Measurements from ENCODE around the gene BAHCC1. TPM values are rescaled to one million over a fixed set of nuclear protein-coding genes. Genes with fewer than 3 reads are reported as not detected.
"Not testable (repeated sequence)": the region's sequence is repeated elsewhere in the genome, so short reads cannot be mapped to it uniquely, and the experiment has no call there.

The BAHCC1 gene
- total RNA-seq, 1 donor from 2014 or later, result 0.91 TPM

DNA sequence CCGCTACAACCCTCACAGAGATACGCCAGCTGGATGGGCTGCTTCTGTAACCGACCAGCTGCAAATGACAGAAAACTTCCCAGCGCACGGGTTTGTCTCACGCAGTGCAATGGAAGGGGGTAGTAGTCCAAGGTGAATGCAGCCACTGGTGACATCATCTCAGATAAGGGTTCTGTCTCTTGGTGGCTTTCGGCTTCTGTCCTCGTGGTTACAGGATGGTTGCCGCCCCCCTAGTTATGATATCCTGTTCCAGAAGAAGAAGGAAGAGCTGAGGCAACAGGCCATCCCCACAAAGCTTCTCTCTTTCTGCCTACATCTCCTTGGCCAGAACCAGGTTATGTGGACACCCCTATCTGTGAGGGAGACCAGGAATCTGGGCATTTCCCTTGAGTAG is 40.3 kb upstream of the BAHCC1 start:
- Mint-ChIP-seq H3K27ac (no peak overlapping the region), H3K9me3 (no peaks in the 10 kb centered on the region), H3K4me3 (ENCODE audit: low read depth) (no peak overlapping the region), H3K4me1 (ENCODE audit: low read depth) (peaks cover 7% of the 10 kb centered on the region), H3K36me3 (ENCODE audit: low read depth) (no peaks in the 10 kb centered on the region), H3K27me3 (ENCODE audit: low read depth) (peaks cover 11% of the 10 kb centered on the region)
- DNase-seq (ENCODE audit: low spot score), result no peak
- intact Hi-C loops (cut with micrococcal nuclease), result no loop called here

DNA sequence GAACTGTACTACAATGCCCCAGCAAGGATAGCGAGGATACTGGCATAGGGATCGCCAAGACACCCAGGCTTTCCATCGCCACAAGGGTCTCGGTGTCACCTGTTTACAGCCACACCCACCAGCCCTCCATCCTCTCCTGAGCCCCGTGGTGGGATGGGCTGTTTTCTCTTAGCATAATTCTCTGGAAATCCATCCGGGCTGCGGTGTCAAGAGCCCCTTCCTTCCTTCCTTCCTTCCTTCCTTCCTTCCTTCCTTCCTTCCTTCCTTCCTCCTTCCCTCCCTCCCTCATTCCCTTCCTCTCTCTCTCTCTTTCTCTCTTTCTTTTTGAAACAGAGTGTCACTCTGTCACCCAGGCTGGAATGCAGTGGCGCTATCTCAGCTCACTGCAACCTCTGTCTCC is 36.0 kb upstream of the BAHCC1 start:
- peaks cover 7% of the 10 kb centered on the region for H3K4me1 Mint-ChIP-seq (ENCODE audit: low read depth)
- DNase-seq (ENCODE audit: low spot score), result no peak
- no peak overlapping the region for H3K27ac Mint-ChIP-seq
- no peak overlapping the region for H3K4me3 Mint-ChIP-seq (ENCODE audit: low read depth)
- no peaks in the 10 kb centered on the region for H3K9me3 Mint-ChIP-seq
- peaks cover 27% of the 10 kb centered on the region for H3K27me3 Mint-ChIP-seq (ENCODE audit: low read depth)
- H3K36me3 Mint-ChIP-seq (ENCODE audit: low read depth), result no peaks in the 10 kb centered on the region
- intact Hi-C loops (cut with micrococcal nuclease), result no loop called here

DNA sequence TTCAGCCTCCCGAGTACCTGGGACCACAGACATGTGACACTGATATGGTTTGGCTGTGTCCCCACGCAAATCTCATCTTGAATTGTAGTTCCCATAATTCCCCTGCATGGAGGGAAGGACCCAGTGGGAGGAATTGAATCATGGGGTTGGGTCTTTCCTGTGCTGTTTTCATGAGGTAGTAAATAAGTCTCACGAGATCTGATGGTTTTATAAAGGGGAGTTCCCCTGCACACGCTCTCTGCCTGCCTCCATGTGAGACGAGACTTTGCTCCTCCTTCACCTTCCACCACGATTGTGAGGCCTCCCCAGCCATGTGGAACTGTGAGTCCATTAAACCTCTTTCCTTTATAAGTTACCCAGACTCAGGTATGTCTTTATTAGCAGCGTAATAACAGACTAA is 33.3 kb upstream of the BAHCC1 start:
- H3K36me3 Mint-ChIP-seq (ENCODE audit: low read depth); intact Hi-C loops (cut with micrococcal nuclease); H3K4me3 Mint-ChIP-seq (ENCODE audit: low read depth); H3K9me3 Mint-ChIP-seq; H3K27ac Mint-ChIP-seq; DNase-seq (ENCODE audit: low spot score): not testable (repeated sequence)
- Mint-ChIP-seq H3K4me1 (ENCODE audit: low read depth) (peaks cover 10% of the 10 kb centered on the region), H3K27me3 (ENCODE audit: low read depth) (peaks cover 43% of the 10 kb centered on the region)

DNA sequence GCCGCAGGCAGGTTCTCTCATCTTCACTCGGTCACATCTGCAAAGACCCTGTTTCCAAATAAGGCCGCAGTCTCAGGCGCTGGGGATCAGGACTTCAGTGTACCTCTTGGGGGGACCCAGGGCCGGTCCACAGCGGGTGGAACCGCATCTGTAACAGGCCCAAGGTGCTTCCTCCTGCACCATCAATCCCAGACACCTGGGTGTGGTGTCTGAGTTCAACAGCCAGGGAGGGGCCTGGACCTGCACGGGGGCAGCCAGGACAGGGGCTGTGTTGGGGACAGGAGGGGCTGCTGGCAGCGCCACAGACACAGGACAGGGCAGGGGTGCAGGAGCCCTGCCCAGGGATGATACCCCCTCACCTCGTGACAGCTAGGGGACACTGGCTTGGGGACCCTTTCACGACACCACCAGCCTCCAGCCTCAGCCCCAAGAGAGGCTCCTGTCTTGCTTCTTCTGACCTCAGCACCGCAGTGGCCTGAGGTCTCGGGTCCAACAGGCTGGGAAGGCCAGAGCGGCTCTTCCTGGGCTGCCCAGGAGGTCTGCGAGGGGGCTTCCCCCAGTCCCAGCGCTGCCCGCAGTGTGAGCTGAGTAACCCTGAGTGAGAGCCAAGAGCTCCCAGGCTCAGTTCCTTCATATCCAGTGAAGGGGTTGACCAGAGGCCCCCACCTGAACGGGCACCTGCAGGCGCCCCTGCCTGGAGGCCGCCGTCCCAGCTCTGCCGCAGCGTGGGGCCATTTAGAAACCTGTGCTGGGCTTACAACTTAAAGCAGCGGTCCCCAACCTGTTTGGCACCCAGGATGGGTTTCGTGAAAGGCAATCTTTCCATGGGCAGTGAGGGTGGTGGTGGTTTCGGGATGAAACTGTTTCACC is 30.7 kb upstream of the BAHCC1 start:
- Mint-ChIP-seq H3K36me3 (ENCODE audit: low read depth) (no peaks in the 10 kb centered on the region), H3K27me3 (ENCODE audit: low read depth) (peaks cover 39% of the 10 kb centered on the region), H3K9me3 (no peaks in the 10 kb centered on the region), H3K4me1 (ENCODE audit: low read depth) (peaks cover 10% of the 10 kb centered on the region), H3K27ac (no peak overlapping the region), H3K4me3 (ENCODE audit: low read depth) (no peak overlapping the region)
- DNase-seq (ENCODE audit: low spot score), result no peak
- intact Hi-C loops (cut with micrococcal nuclease), result no loop called here

DNA sequence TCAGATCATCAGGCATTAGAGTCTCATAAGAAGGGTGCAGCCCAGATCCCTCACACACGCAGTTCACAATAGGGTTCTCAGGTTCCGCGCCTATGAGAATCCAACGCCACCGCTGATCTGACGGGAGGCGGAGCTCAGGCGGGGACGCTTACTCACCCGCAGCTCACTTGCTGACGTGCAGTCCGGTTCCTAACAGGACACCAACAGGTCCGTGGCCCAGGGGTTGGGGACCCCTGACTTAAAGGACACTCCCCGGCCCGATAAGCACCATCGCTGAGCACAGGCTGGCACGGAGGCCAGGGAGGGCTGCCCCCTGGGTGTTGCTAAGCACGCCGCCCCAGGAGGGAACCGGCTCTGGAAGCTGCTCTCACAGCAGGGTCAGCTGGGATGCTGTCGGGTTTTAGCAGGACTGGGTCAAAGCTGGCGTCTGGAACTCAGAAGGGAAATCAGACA is 30.1 kb upstream of the BAHCC1 start:
- peaks cover 10% of the 10 kb centered on the region for H3K4me1 Mint-ChIP-seq (ENCODE audit: low read depth)
- intact Hi-C loops (cut with micrococcal nuclease), result no loop called here
- DNase-seq (ENCODE audit: low spot score), result no peak
- H3K27ac Mint-ChIP-seq, result peak overlapping the region; percentile 35
- H3K36me3 Mint-ChIP-seq (ENCODE audit: low read depth), result no peaks in the 10 kb centered on the region
- H3K9me3 Mint-ChIP-seq, result no peaks in the 10 kb centered on the region
- H3K4me3 Mint-ChIP-seq (ENCODE audit: low read depth), result no peak overlapping the region
- H3K27me3 Mint-ChIP-seq (ENCODE audit: low read depth), result peaks cover 38% of the 10 kb centered on the region

DNA sequence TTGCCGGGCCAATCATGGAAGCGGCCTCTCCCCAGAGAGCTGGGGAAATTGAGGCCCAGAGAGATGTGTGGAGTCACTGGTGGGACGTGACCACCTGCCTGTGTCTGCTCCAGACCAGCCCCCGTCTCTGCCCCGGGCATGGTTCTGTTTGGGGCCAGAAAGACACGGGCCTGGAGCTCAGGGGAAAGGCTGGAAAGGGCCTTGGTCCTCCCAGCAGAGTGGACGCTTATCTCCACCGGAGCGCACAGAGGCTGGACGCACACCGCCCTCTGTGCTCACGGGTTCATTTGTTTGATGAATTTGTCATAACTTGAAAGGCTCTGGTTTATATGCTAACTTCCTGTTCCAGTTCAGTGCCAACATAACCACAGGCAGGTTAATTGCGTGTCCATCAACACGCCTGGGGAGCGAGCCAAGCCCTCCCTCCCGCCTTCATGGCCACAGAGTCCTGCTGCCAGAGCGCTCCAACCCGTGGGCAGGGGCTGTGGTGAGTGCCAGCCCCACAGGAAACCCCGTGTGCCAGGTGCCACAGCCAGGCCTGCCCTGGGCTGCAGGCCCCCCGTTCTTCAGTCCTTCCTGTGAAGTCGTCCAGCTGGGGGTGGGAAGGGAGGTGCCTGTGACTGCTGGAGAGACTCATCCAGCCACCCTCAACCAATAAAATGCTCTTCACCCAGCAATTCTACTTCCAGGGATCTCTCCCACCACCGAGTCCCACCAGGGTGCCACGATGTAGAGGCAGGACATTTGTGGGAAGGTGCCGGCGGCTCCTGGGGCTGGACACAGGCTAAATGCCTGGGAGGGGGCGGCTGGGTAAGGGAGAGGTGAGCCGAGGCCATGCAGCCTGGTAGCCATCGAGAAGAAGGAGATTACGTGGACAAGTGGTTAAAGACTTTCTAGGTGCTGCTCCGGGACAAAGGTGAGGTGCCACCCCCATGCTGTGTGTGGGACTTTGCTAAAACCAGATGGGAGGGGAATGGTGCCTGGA is 29.4 kb upstream of the BAHCC1 start:
- DNase-seq (ENCODE audit: low spot score), result no peak
- H3K27me3 Mint-ChIP-seq (ENCODE audit: low read depth), result peaks cover 34% of the 10 kb centered on the region
- H3K9me3 Mint-ChIP-seq, result no peaks in the 10 kb centered on the region
- peaks cover 10% of the 10 kb centered on the region for H3K4me1 Mint-ChIP-seq (ENCODE audit: low read depth)
- intact Hi-C loops (cut with micrococcal nuclease), result no loop called here
- no peaks in the 10 kb centered on the region for H3K36me3 Mint-ChIP-seq (ENCODE audit: low read depth)
- peak overlapping the region; percentile 35 for H3K27ac Mint-ChIP-seq
- H3K4me3 Mint-ChIP-seq (ENCODE audit: low read depth), result no peak overlapping the region

DNA sequence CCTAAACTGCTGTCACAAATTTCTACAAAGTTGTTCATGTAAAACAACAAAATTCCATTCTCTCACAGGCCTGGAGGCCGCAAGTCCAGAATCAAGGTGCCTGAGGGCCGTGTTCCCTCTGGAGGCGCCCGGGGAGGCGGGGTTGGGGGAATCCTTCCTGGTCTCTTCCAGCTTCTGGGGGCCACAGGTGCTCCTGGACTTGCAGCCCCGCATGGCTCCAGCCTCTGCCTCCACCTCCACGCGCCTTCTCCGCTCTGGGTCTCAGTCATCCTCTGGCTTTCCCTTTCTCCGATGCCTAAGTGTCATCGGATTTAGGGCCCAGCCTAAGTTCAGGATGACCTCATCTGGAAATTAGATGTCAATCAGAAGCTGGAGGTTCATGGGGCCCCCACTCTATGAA is 28.6 kb upstream of the BAHCC1 start:
- Mint-ChIP-seq H3K36me3 (ENCODE audit: low read depth) (no peaks in the 10 kb centered on the region), H3K4me3 (ENCODE audit: low read depth) (no peak overlapping the region), H3K9me3 (no peaks in the 10 kb centered on the region), H3K27ac (no peak overlapping the region), H3K27me3 (ENCODE audit: low read depth) (peaks cover 34% of the 10 kb centered on the region), H3K4me1 (ENCODE audit: low read depth) (peaks cover 10% of the 10 kb centered on the region)
- no peak for DNase-seq (ENCODE audit: low spot score)
- intact Hi-C loops (cut with micrococcal nuclease), result no loop called here

DNA sequence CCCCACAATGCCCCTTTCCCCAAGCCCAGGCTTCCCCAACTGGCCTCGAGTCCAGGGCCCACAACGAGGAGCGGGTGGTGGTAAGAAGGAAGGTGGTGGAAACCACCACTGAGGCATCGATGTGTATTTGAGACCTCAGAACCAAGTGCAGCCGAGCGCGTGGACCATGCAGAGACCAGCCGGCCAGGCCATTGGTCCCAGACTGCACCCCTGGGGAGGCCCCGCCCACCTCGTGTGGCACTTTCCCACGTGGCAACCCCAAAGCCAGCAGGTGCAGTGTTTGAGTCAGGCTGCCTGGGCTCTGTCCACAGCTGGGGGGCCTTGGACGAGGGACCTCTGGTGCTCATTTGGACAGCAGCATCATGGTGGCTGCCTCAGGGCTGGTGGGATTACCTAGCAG is 28.1 kb upstream of the BAHCC1 start:
- no peaks in the 10 kb centered on the region for H3K36me3 Mint-ChIP-seq (ENCODE audit: low read depth)
- no peak overlapping the region for H3K4me3 Mint-ChIP-seq (ENCODE audit: low read depth)
- intact Hi-C loops (cut with micrococcal nuclease), result no loop called here
- no peaks in the 10 kb centered on the region for H3K9me3 Mint-ChIP-seq
- no peak for DNase-seq (ENCODE audit: low spot score)
- peaks cover 10% of the 10 kb centered on the region for H3K4me1 Mint-ChIP-seq (ENCODE audit: low read depth)
- no peak overlapping the region for H3K27ac Mint-ChIP-seq
- H3K27me3 Mint-ChIP-seq (ENCODE audit: low read depth), result peaks cover 31% of the 10 kb centered on the region

DNA sequence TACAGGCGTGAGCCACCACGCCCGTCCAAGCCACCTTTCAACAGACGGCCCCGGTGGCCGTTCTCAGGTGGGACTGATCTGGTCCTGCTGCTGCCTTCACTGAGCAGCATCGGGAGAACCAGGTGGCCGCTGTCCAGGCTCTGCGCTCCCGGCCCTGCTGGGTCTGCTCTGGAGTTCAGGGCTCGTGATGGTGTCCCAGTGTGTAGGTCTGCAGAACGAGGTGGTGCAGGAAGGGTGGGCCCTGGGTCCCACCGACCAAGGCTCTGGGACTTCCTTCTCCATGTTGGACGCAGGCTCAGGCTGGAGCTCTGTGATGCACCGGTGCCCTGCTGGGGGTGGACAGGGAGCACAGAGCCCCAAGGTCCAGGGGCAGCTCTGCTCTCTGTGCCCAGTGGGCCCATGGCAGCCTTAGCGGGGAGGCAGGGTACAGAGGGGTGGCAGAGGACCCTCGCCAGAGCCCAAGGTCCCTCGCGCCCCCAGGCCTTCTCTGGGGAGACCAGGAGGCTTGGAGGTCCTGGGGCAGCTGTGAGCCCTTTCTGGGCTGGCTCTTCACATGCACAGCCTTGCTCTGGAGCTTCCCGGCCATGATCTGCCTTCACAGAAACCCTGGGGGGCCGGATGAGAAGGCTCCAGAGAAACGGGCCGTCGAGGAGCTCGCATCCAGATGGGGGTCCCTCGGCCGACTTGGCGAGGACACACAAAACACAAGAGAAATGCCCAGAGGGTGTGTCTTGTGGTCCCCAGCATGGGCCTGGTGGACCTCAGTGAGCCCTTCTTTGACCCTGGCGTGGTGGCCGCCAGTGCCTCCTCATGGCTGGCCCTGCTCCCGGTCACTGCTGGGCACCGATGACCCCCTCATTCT is 26.9 kb upstream of the BAHCC1 start:
- H3K4me3 Mint-ChIP-seq (ENCODE audit: low read depth), result no peak overlapping the region
- no peaks in the 10 kb centered on the region for H3K9me3 Mint-ChIP-seq
- H3K36me3 Mint-ChIP-seq (ENCODE audit: low read depth), result no peaks in the 10 kb centered on the region
- no peak overlapping the region for H3K27ac Mint-ChIP-seq
- peaks cover 21% of the 10 kb centered on the region for H3K27me3 Mint-ChIP-seq (ENCODE audit: low read depth)
- peaks cover 10% of the 10 kb centered on the region for H3K4me1 Mint-ChIP-seq (ENCODE audit: low read depth)
- no peak for DNase-seq (ENCODE audit: low spot score)
- intact Hi-C loops (cut with micrococcal nuclease), result no loop called here

DNA sequence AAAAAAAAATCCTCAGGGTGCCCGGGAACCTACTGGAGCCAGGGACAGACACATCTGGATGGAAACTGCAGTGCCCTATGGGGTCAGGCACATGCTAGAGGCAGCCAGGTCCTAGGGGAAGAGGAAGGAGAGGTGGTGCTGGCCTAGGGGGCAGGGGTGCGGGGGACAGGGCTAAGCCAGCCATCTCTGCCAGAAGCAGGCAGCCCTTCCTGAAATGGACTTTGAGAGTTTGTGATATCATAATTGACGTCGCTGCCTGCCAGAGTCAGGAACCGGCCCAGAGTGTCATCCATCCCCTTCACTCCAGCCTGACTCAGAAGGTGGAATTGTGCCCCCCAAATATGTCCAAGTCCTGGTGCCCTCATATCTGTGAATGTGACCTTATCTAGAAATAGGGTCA is 25.0 kb upstream of the BAHCC1 start:
- peaks cover 11% of the 10 kb centered on the region for H3K27me3 Mint-ChIP-seq (ENCODE audit: low read depth)
- intact Hi-C loops (cut with micrococcal nuclease), result no loop called here
- DNase-seq (ENCODE audit: low spot score), result no peak
- H3K9me3 Mint-ChIP-seq, result no peaks in the 10 kb centered on the region
- H3K27ac Mint-ChIP-seq, result no peak overlapping the region
- H3K4me1 Mint-ChIP-seq (ENCODE audit: low read depth), result peaks cover 6% of the 10 kb centered on the region
- no peaks in the 10 kb centered on the region for H3K36me3 Mint-ChIP-seq (ENCODE audit: low read depth)
- no peak overlapping the region for H3K4me3 Mint-ChIP-seq (ENCODE audit: low read depth)

DNA sequence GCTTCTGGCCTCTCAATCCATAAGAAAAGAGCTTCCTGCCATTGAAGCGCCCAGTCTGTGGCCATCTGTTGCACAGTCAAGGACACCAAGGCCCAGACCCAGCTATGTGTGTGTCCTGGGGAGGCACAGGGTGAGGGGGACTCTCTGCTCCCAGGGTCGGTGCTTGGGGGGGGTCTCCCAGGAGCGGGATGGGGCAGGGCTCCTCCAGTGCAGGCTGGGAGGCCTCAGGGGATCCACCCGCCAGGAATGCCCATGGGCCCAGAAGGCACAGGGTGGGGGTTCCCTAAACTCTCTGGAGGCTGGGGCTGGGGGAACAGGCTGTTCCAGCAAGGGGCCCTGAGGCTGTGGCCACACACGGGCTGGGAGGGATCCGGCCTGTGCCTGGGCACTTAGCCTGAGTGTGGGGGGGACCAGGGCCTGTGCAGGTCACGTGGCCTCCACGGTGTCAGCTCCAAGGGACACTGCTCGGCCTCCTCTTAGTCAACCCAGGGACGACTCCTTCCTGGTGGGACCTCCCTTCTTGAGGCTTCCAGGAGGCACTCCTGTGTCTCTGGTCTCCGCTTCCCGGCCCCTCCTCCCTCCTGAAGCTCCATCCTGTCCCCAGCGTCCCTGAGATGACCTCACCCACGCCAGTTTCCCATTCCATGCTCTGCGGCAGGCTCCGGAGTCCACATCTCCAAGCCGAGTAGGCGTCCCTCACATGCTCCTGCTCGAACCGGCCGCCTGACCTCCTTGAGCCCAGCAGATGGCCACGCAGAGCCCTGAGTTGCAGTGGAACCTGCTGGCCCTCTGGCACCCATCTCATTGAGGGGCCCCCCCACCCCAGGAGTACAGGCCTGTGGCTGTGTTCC is 23.1 kb upstream of the BAHCC1 start:
- no peak for DNase-seq (ENCODE audit: low spot score)
- no peak overlapping the region for H3K4me3 Mint-ChIP-seq (ENCODE audit: low read depth)
- no peaks in the 10 kb centered on the region for H3K4me1 Mint-ChIP-seq (ENCODE audit: low read depth)
- no peaks in the 10 kb centered on the region for H3K36me3 Mint-ChIP-seq (ENCODE audit: low read depth)
- H3K27me3 Mint-ChIP-seq (ENCODE audit: low read depth), result no peaks in the 10 kb centered on the region
- H3K9me3 Mint-ChIP-seq, result no peaks in the 10 kb centered on the region
- intact Hi-C loops (cut with micrococcal nuclease), result no loop called here
- H3K27ac Mint-ChIP-seq, result no peak overlapping the region

All from activated T-helper 2 cell treated with anti-CD3 and anti-CD28 coated beads, Interferon-gamma antibody, Interleukin-2, Interleukin-4, amounts not matched to agents 10 μg/mL and 5 μg/mL and 100 μg/mL, durations not matched to agents 14 hours and 24 hours and 36 hours (primary cell).